Measurements from ENCODE around the gene DNAJC7. TPM values are rescaled to one million over a fixed set of nuclear protein-coding genes. Genes with fewer than 3 reads are reported as not detected.
A peak's percentile ranks its signal among the peaks of the same experiment; 100 is the strongest.

DNAJC7 gene
- total RNA-seq, 1 experiment from 2014 or later: 60.1 TPM

DNA sequence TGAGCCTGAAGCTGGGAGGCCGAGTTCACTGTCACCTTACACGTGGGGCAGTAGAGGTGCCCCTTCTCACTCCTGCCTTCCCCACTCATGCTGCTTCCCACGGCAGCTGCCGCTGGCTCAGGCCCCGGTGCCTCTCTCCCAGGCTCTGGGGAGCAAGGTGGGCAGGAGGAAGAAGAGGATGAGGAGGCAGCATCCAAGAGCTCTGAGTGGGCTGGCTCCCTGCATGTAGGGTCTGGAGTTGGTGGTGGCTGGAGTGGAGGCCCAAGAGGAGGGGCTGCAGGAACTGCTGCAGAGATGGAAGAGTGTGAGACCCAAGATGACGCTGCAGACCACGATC, 11.5 kb upstream of the DNAJC7 start:
- DNase-seq: no peak
- Histone ChIP-seq H3K9ac (ENCODE audit: low read length) (no peak overlapping the region), H3K27ac (ENCODE audit: low read length) (no peak overlapping the region), H2AFZ (ENCODE audit: low read length) (no peak overlapping the region), H3K79me2 (ENCODE audit: low read length) (no peaks in the 10 kb centered on the region), H3K27me3 (ENCODE audit: low read length) (no peaks in the 10 kb centered on the region), H4K20me1 (ENCODE audit: low read length) (no peaks in the 10 kb centered on the region), H3K4me2 (ENCODE audit: low read length) (no peak overlapping the region), H3K36me3 (ENCODE audit: low read depth, low read length) (no peaks in the 10 kb centered on the region), H3K9me3 (ENCODE audit: low read length) (no peaks in the 10 kb centered on the region), H3K9me2 (replicated peaks; ENCODE audit: low read length) (no peaks in the 10 kb centered on the region), H3K4me3 (ENCODE audit: low read length) (no peak overlapping the region), H3F3A (ENCODE audit: low read length, unreplicated experiment) (no peaks in the 10 kb centered on the region), H3K4me1 (ENCODE audit: insufficient read depth, low read length) (peaks cover 12% of the 10 kb centered on the region; the same call in 1 of the 2 replicates)
- no peak for ATAC-seq
- BruUV-seq (replicated peaks): no TSS peak
- ChIA-PET POLR2A (ENCODE audit: unreplicated experiment) (no interaction called here), CTCF (no interaction called here)
- intact Hi-C loops (cut with micrococcal nuclease): no loop called here
- 0 out of 2 replicates have a peak, but pooled peaks have one; percentile 19 for TF ChIP-seq CTCF (conservative IDR thresholded peaks at IDR 0.05; ENCODE audit: low read depth, low read length)
- no peak for TF ChIP-seq EZH2 (IDR thresholded peaks at IDR 0.05; ENCODE audit: low read length, unreplicated experiment)
- TF ChIP-seq EZH2phosphoT487 (IDR thresholded peaks at IDR 0.05; ENCODE audit: borderline replicate concordance, low read length): no peak

DNA sequence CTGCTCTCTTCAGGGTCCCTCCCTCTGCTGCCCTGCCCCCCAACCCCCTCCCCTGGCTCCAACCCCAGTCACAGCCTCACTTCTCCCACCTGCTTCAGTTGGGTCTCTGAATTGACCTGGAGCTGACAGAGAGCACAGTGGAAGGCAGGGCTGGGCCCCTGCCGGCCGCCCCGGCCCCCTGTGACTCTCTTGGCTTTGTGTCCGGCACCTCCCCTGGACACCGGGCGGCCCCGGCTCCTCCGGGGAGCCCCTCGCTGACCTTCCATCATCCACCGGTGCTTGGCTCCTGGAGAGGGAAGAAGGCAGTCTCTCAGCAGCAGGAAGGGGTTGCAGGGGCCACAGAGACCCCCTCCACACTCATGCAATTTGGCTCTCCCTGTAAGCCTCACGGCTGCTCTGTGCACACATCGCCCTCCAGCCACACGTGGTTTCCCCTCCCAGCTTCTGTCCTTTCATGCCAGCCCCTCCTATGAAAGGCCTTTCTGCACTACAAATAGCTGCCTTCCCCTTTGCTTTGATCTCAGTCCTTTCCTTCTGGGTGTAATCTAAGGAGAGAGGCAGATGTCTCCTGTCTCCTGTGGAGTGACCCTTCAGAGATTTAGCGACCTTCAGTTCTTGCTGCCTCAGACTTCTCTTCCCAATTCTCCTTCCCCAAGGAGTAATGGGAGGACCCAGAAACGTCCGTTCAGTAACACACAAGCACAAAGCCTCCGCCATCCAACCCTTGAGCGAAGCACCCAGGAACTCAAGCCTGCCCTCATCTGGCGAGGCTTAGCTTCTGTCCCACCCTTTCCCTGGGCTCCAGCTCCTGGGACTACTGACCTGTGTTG, 10.9 kb upstream of the DNAJC7 start:
- Histone ChIP-seq H3K4me2 (ENCODE audit: low read length) (no peak overlapping the region), H3K4me1 (ENCODE audit: insufficient read depth, low read length) (peaks cover 12% of the 10 kb centered on the region; the same call in 1 of the 2 replicates), H3K27ac (ENCODE audit: low read length) (no peak overlapping the region), H3K36me3 (ENCODE audit: low read depth, low read length) (no peaks in the 10 kb centered on the region), H3K9me2 (replicated peaks; ENCODE audit: low read length) (no peaks in the 10 kb centered on the region), H3K9ac (ENCODE audit: low read length) (no peak overlapping the region), H3K4me3 (ENCODE audit: low read length) (no peak overlapping the region), H2AFZ (ENCODE audit: low read length) (no peak overlapping the region), H3K9me3 (ENCODE audit: low read length) (no peaks in the 10 kb centered on the region), H3K27me3 (ENCODE audit: low read length) (no peaks in the 10 kb centered on the region), H4K20me1 (ENCODE audit: low read length) (no peaks in the 10 kb centered on the region), H3F3A (ENCODE audit: low read length, unreplicated experiment) (no peaks in the 10 kb centered on the region), H3K79me2 (ENCODE audit: low read length) (no peaks in the 10 kb centered on the region)
- BruUV-seq (replicated peaks): no TSS peak
- TF ChIP-seq CTCF (conservative IDR thresholded peaks at IDR 0.05; ENCODE audit: low read depth, low read length) (peak; percentile 38; the same call in 1 of the 2 replicates), EZH2 (IDR thresholded peaks at IDR 0.05; ENCODE audit: low read length, unreplicated experiment) (no peak), EZH2phosphoT487 (IDR thresholded peaks at IDR 0.05; ENCODE audit: borderline replicate concordance, low read length) (no peak)
- ATAC-seq (no peak), DNase-seq (peak; percentile 18)
- ChIA-PET POLR2A (ENCODE audit: unreplicated experiment) (no interaction called here), CTCF (no interaction called here)
- intact Hi-C loops (cut with micrococcal nuclease): no loop called here

GRCh38 chr17:42027590-42027889, 10.3 kb upstream of the DNAJC7 start:
- ChIA-PET POLR2A (ENCODE audit: unreplicated experiment) (no interaction called here), CTCF (interaction anchor here (0.6 kb wide), 1 partner anchor 500 kb away, joined by 9 read pairs; no protein-coding TSS in a partner anchor)
- ATAC-seq (no peak), DNase-seq (no peak)
- Histone ChIP-seq H3K4me3 (ENCODE audit: low read length) (no peak overlapping the region), H3K36me3 (ENCODE audit: low read depth, low read length) (no peaks in the 10 kb centered on the region), H2AFZ (ENCODE audit: low read length) (no peak overlapping the region), H3K79me2 (ENCODE audit: low read length) (no peaks in the 10 kb centered on the region), H3K27ac (ENCODE audit: low read length) (no peak overlapping the region), H3K4me1 (ENCODE audit: insufficient read depth, low read length) (peaks cover 12% of the 10 kb centered on the region; the same call in 1 of the 2 replicates), H3K9me2 (replicated peaks; ENCODE audit: low read length) (no peaks in the 10 kb centered on the region), H3K9ac (ENCODE audit: low read length) (no peak overlapping the region), H3K27me3 (ENCODE audit: low read length) (no peaks in the 10 kb centered on the region), H4K20me1 (ENCODE audit: low read length) (no peaks in the 10 kb centered on the region), H3K9me3 (ENCODE audit: low read length) (no peaks in the 10 kb centered on the region), H3K4me2 (ENCODE audit: low read length) (no peak overlapping the region), H3F3A (ENCODE audit: low read length, unreplicated experiment) (no peaks in the 10 kb centered on the region)
- TF ChIP-seq EZH2phosphoT487 (IDR thresholded peaks at IDR 0.05; ENCODE audit: borderline replicate concordance, low read length): no peak
- TF ChIP-seq CTCF (conservative IDR thresholded peaks at IDR 0.05; ENCODE audit: low read depth, low read length): no peak
- TF ChIP-seq EZH2 (IDR thresholded peaks at IDR 0.05; ENCODE audit: low read length, unreplicated experiment): no peak
- no TSS peak for BruUV-seq (replicated peaks)
- intact Hi-C loops (cut with micrococcal nuclease): no loop called here

Data from PC-3 (cell line).